ENCODE data around the gene PIK3C3.

GRCh38 chr18:42033137-42033810 lies 78.2 kb downstream of the PIK3C3 start:
- TF ChIP-seq CTCF (IDR thresholded peaks at IDR 0.05) = no peak
- no peak for TF ChIP-seq POLR2A (IDR thresholded peaks at IDR 0.05)
- TF ChIP-seq EP300 (IDR thresholded peaks at IDR 0.05; ENCODE audit: low read depth) = no peak
